Mucosa of stomach (tissue), 1 donor: ENCODE measurements around the gene SLC25A10.

ENCODE experiments used
- H3K27me3 ChIP-seq: one replicate; pipeline ENCODE4 v1.7.0; 2013; ENCODE audit warnings: mild to moderate bottlenecking, low read length; ENCODE audit not compliant: control insufficient read depth, insufficient read depth
- H3K36me3 ChIP-seq: one replicate; pipeline ENCODE4 v1.7.0; 2013; ENCODE audit warnings: low read length; ENCODE audit not compliant: control insufficient read depth, insufficient read depth
- H3K4me1 ChIP-seq: one replicate; pipeline ENCODE4 v1.7.0; 2013; ENCODE audit warnings: mild to moderate bottlenecking, low read length; ENCODE audit not compliant: control insufficient read depth, insufficient read depth
- H3K4me3 ChIP-seq: one replicate; pipeline ENCODE4 v1.7.0; 2013; ENCODE audit warnings: low read length
- H3K9ac ChIP-seq: one replicate; pipeline ENCODE4 v1.7.0; 2013; ENCODE audit warnings: mild to moderate bottlenecking, low read length, moderate library complexity
- H3K9me3 ChIP-seq: one replicate; pipeline ENCODE4 v1.7.0; 2013; ENCODE audit warnings: mild to moderate bottlenecking, low read length, moderate library complexity; ENCODE audit not compliant: control insufficient read depth
- donor health status: Pancreatic carcinoma.

Gene SLC25A10

GRCh38 chr17:81690549-81690948 lies 21.5 kb upstream of the SLC25A10 start:
- Histone ChIP-seq H3K4me1 (peaks cover 1% of the 10 kb centered on the region), H3K36me3 (peaks cover 15% of the 10 kb centered on the region), H3K4me3 (no peak overlapping the region)

DNA sequence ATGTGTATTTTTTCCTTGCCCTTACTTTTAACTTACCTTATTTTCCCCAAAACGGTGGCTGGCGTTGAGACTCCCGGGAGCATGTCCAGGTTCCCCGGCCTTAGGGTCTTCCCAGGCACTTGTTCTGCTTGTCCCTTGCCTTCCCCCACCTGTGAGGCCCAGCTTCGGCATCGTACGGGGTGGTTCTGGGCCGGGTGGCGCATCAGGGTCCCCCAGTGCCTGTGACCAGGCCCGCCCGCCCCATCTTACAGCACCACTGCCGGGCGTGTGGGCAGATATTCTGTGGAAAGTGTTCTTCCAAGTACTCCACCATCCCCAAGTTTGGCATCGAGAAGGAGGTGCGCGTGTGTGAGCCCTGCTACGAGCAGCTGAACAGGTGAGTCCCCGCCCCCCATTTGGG lies 20.9 kb upstream of the SLC25A10 start:
- no peaks in the 10 kb centered on the region for H3K27me3 ChIP-seq
- H3K36me3 ChIP-seq = peaks cover 15% of the 10 kb centered on the region
- no peak overlapping the region for H3K9ac ChIP-seq
- H3K4me1 ChIP-seq = no peaks in the 10 kb centered on the region
- H3K4me3 ChIP-seq = no peak overlapping the region
- H3K9me3 ChIP-seq = no peaks in the 10 kb centered on the region

More at GRCh38 chr17:81690549-81690948, 21.5 kb upstream of the SLC25A10 start:
- Histone ChIP-seq H3K27me3 (no peaks in the 10 kb centered on the region), H3K9me3 (no peaks in the 10 kb centered on the region), H3K9ac (no peak overlapping the region)

GRCh38 chr17:81691608-81692007 lies 20.5 kb upstream of the SLC25A10 start:
- no peaks in the 10 kb centered on the region for H3K27me3 ChIP-seq
- peaks cover 15% of the 10 kb centered on the region for H3K36me3 ChIP-seq
- H3K4me1 ChIP-seq = no peaks in the 10 kb centered on the region
- no peak overlapping the region for H3K4me3 ChIP-seq
- no peak overlapping the region for H3K9ac ChIP-seq
- no peaks in the 10 kb centered on the region for H3K9me3 ChIP-seq

- Histone ChIP-seq H3K4me1 (no peaks in the 10 kb centered on the region), H3K36me3 (peaks cover 15% of the 10 kb centered on the region), H3K9ac (no peak overlapping the region), H3K27me3 (no peaks in the 10 kb centered on the region), H3K9me3 (no peaks in the 10 kb centered on the region), H3K4me3 (no peak overlapping the region)
Measured at GRCh38 chr17:81693509-81694210, 18.4 kb upstream of the SLC25A10 start.

DNA sequence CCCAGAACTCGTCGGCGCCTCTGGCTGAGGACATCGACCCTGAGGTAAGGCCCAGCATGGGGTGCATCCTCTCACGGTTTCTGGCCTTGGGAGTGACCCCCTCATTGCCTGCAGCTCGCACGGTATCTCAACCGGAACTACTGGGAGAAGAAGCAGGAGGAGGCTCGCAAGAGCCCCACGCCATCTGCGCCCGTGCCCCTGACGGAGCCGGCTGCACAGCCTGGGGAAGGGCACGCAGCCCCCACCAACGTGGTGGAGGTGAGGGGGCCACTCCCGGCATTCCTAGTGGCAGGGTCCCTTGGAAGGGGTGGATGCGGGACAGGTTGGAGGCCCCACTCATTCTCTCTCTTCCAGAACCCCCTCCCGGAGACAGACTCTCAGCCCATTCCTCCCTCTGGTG lies 17.3 kb upstream of the SLC25A10 start:
- no peak overlapping the region for H3K4me3 ChIP-seq
- no peak overlapping the region for H3K9ac ChIP-seq
- no peaks in the 10 kb centered on the region for H3K27me3 ChIP-seq
- H3K4me1 ChIP-seq = no peaks in the 10 kb centered on the region
- H3K9me3 ChIP-seq = no peaks in the 10 kb centered on the region
- peaks cover 15% of the 10 kb centered on the region for H3K36me3 ChIP-seq

GRCh38 chr17:81695211-81695610 lies 16.9 kb upstream of the SLC25A10 start:
- Histone ChIP-seq H3K27me3 (no peaks in the 10 kb centered on the region), H3K4me3 (no peak overlapping the region), H3K9me3 (no peaks in the 10 kb centered on the region), H3K36me3 (peaks cover 15% of the 10 kb centered on the region), H3K4me1 (no peaks in the 10 kb centered on the region), H3K9ac (no peak overlapping the region)

DNA sequence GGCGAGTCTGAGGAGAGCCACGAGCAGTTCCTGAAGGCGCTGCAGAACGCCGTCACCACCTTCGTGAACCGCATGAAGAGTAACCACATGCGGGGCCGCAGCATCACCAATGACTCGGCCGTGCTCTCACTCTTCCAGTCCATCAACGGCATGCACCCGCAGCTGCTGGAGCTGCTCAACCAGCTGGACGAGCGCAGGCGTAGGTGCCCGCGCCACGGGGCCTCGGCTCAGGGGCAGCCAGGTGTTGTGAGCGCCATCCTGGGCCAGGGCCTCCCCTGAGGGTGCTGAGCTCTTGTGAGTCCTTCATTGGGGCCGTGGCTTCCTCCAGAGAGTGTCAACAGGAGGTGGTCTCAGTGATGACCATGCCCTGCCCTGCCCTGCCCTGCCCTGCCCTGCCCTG lies 16.3 kb upstream of the SLC25A10 start:
- no peaks in the 10 kb centered on the region for H3K27me3 ChIP-seq
- no peak overlapping the region for H3K4me3 ChIP-seq
- no peaks in the 10 kb centered on the region for H3K9me3 ChIP-seq
- H3K9ac ChIP-seq = no peak overlapping the region
- no peaks in the 10 kb centered on the region for H3K4me1 ChIP-seq
- peaks cover 15% of the 10 kb centered on the region for H3K36me3 ChIP-seq

GRCh38 chr17:81696218-81696941 lies 15.7 kb upstream of the SLC25A10 start:
- Histone ChIP-seq H3K4me1 (peaks cover 1% of the 10 kb centered on the region), H3K27me3 (no peaks in the 10 kb centered on the region), H3K9me3 (no peaks in the 10 kb centered on the region), H3K4me3 (no peak overlapping the region), H3K36me3 (peaks cover 15% of the 10 kb centered on the region), H3K9ac (no peak overlapping the region)

DNA sequence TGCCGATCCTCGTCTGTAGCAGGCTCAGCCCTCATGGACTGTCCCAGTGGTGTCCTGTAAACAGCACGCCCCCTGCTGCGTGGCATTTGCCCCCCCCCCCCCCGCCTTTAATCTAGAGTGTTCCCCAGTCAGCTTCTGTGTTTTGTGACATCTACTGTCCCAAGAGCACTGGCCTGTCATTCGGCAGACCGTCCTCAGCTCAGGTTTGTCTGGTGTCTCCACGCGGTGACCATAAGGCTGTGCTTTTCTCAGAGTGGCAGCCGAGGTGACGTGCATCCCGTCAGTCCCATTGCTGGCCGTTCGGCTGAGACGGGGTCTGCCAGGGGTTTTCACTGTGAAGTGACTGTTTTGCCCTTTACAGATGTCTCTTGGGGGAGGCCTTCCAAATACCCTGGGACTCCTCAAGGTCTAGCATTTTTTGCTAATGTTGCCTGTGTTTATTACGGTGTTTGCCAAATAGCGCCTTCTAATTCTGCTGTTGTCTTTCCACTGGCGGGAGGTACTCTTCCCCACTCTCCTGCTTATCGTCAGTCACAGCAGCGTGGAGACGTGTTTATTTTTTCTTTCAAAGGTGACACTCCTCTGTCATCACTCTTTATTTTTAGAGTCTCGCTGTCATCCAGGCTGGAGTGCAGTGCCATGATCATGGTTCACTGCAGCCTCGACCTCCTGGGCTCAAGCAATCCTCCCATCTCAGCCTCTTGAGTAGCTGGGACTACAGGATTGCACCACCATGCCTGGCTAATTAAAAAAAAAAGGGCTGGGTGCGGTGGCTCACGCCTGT lies 14.6 kb upstream of the SLC25A10 start:
- Histone ChIP-seq H3K9ac (no peak overlapping the region), H3K36me3 (peaks cover 15% of the 10 kb centered on the region), H3K27me3 (no peaks in the 10 kb centered on the region), H3K4me3 (no peak overlapping the region), H3K9me3 (no peaks in the 10 kb centered on the region), H3K4me1 (peaks cover 11% of the 10 kb centered on the region)

GRCh38 chr17:81700353-81701287 lies 11.5 kb upstream of the SLC25A10 start:
- Histone ChIP-seq H3K36me3 (peaks cover under 1% of the 10 kb centered on the region), H3K4me3 (no peak overlapping the region), H3K27me3 (no peaks in the 10 kb centered on the region), H3K4me1 (peaks cover 22% of the 10 kb centered on the region), H3K9me3 (no peaks in the 10 kb centered on the region), H3K9ac (no peak overlapping the region)

- peaks cover 5% of the 10 kb centered on the region for H3K36me3 ChIP-seq
- no peak overlapping the region for H3K4me3 ChIP-seq
- peak overlapping the region; percentile 96 for H3K9ac ChIP-seq
- no peaks in the 10 kb centered on the region for H3K9me3 ChIP-seq
- peaks cover 22% of the 10 kb centered on the region for H3K4me1 ChIP-seq
- H3K27me3 ChIP-seq = no peaks in the 10 kb centered on the region
Measured at GRCh38 chr17:81701288-81702071, 10.6 kb upstream of the SLC25A10 start.
